Epithelial cell of esophagus (primary cell): ENCODE measurements around the gene NRG3.

ENCODE experiments used
- DNase-seq: peaks from one replicate; pipeline ENCODE4 v3.0.0; 2010; ENCODE audit warnings: low read depth
- H3K4me3 ChIP-seq: 2 replicates; pipeline ENCODE4 v1.5.1; 2011; ENCODE audit warnings: mild to moderate bottlenecking, low read length, control low read depth
- TF ChIP-seq, protein P1 (sequence below): IDR thresholded peaks from 2 replicates; pipeline ENCODE4 v1.5.1; 2011; ENCODE audit warnings: low read depth, mild to moderate bottlenecking, low read length, control low read depth, inconsistent platforms; ENCODE audit not compliant: insufficient read depth; ENCODE audit errors: missing control alignments

NRG3 gene

DNA sequence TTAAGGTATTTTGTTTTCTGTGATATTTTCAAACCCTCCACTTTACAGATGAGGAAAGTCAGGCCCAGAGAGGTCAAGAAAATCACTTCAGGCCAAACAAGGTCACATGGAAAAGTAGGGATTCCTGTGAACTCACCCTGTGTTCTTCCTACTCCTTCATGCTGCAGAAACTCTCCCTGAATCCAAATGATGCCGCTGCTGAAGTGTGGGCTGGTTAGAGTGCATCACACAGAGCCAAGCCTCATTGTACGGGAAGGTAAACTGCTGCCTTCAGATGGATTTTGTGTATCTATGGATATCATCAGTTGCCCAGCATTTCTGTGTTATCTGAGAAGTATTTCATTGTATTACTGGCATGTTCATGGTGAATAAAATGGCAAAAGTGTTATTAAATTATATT, 75.4 kb downstream of the NRG3 start:
- TF ChIP-seq, protein P1, sequence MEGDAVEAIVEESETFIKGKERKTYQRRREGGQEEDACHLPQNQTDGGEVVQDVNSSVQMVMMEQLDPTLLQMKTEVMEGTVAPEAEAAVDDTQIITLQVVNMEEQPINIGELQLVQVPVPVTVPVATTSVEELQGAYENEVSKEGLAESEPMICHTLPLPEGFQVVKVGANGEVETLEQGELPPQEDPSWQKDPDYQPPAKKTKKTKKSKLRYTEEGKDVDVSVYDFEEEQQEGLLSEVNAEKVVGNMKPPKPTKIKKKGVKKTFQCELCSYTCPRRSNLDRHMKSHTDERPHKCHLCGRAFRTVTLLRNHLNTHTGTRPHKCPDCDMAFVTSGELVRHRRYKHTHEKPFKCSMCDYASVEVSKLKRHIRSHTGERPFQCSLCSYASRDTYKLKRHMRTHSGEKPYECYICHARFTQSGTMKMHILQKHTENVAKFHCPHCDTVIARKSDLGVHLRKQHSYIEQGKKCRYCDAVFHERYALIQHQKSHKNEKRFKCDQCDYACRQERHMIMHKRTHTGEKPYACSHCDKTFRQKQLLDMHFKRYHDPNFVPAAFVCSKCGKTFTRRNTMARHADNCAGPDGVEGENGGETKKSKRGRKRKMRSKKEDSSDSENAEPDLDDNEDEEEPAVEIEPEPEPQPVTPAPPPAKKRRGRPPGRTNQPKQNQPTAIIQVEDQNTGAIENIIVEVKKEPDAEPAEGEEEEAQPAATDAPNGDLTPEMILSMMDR: no peak
- H3K4me3 ChIP-seq: no peak overlapping the region
- DNase-seq: no peak

- TF ChIP-seq, protein P1: no peak
- no peak for DNase-seq
- H3K4me3 ChIP-seq: no peak overlapping the region
Observed at GRCh38 chr10:81953420-81953819, 78.4 kb downstream of the NRG3 start.

GRCh38 chr10:81957976-81958375, 83.0 kb downstream of the NRG3 start:
- DNase-seq: no peak
- TF ChIP-seq, protein P1: no peak
- no peak overlapping the region for H3K4me3 ChIP-seq

GRCh38 chr10:81959016-81959415, 84.0 kb downstream of the NRG3 start:
- TF ChIP-seq, protein P1: no peak
- no peak overlapping the region for H3K4me3 ChIP-seq
- no peak for DNase-seq

DNA sequence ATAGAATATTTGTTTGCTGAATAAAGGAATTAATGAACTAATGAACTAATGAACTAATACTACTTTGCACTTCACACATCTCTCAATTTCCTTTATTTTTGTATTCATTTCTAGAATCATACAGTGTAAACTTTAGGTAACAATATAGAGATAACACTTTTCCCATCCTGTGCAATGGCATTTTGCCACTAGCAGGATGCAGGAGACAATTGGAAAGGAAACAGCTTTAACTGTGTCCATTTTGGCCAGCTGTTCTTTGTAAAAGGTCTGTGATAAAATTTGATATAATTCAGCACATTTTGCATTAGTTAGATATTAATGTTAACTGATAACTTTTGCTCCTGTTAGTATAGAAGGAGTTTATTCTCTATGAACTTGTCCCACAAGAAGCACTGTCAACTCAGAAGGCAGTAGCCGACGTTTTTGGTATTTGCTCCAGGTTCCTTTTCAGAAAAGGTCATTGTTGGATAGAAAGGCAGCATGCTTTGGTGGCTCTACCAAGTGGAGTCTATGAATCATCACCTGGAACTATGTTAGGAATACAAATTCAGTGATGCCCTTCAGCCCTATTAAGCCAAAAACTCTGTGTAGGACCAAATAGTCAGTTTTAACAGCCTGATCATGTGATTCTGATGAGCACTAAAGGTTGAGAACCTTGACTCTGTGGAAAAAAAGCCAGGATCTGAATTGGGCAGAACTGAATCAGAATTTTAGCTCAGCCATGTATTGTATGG, 86.6 kb downstream of the NRG3 start:
- H3K4me3 ChIP-seq: no peak overlapping the region
- TF ChIP-seq, protein P1: no peak
- no peak for DNase-seq

DNA sequence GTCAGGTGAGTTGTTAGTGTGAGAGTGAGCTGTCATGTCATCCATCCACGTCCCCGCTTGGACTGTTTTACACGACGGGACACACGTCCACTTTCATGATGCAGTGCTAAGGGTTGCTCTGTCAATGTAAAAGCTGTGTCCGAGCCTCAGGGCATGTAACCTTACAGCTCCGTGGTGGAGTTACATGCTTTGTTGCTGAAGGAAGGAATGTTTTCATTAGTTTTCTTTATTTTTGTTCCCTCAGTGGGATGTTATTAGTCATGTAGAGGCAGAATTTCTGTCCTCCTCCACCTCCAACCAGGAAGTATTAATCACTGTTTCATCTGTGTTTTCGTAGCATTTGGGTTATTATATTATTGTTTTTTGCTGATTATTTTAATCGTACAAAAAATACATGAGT, 88.6 kb downstream of the NRG3 start:
- TF ChIP-seq, protein P1: no peak

GRCh38 chr10:81967716-81968115, 92.7 kb downstream of the NRG3 start:
- TF ChIP-seq, protein P1: no peak
- no peak for DNase-seq
- no peak overlapping the region for H3K4me3 ChIP-seq

More for the DNA sequence above, 88.6 kb downstream of the NRG3 start:
- H3K4me3 ChIP-seq: no peak overlapping the region
- DNase-seq: no peak
